NCI-H2029 treated with DMSO at 0.1 percent for 48 hours (cell line): ENCODE data around the gene DUOX2.
"Not testable (repeated sequence)": the region's sequence is repeated elsewhere in the genome, so short reads cannot be mapped to it uniquely, and the experiment has no call there.

Experiments
- DNase-seq: peaks from one replicate; lab custom pipeline; 2025; lab: John Stamatoyannopoulos, UW

DUOX2 gene

DNA sequence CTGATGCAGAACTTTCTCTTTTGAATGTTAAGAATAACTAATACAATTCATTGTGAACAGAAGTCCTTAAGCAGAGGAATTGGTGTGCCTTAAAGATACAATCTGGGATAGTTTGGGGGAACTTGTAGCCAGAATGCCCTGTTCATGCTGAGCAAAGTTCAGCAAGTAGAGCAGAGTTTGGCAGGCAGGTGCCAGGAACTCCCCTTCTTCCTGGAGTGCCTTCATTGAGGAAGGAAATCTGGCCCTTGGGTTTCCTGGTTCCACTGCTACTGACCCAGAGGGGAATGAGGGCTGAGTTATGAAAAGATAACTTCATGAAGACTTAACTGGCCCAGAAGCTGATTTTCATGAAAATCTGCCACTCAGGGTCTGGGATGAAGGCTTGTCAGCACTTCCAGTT lies 40.4 kb downstream of the DUOX2 start:
- DNase-seq = not testable (repeated sequence)

DNA sequence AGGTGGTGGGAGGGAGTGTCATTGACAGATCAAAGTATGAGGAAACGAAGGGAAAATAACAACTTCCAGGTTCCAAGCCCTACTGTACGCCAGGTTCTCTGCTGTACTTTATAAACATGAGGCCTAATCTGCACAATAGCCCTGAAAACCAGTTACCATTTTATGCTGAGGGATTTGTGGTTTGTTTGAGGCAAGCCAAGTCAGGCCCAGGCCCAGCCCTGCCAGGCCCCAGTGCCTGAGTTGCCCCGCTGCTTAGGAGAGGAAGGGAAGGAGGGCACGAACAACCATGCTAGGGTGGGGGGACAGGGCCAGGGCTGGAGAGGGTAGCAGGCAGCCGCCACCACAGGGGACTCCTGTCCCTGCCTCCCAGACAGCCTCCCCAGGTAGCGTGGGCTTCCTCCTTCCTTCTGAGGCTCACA lies 44.0 kb downstream of the DUOX2 start:
- DNase-seq = not testable (repeated sequence)

DNA sequence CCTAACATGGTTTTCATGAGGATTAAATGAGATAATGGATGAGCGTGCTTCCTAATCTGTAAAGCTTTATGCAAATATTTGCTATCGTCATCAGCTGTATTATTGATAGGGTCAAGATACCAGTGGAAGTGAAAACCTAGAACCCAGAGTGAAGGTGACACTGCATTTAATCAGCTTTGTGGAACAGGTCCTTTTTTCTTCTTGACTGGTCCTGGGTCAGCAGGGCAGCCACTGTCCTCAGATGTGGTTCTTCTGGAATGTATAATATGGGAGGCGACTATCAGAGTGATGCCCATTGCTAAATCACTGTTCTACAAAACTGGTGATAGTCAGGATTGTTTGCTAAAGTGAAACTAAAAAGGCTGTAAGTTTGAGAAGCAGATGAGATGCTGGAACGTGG lies 49.6 kb downstream of the DUOX2 start:
- no peak for DNase-seq

DNA sequence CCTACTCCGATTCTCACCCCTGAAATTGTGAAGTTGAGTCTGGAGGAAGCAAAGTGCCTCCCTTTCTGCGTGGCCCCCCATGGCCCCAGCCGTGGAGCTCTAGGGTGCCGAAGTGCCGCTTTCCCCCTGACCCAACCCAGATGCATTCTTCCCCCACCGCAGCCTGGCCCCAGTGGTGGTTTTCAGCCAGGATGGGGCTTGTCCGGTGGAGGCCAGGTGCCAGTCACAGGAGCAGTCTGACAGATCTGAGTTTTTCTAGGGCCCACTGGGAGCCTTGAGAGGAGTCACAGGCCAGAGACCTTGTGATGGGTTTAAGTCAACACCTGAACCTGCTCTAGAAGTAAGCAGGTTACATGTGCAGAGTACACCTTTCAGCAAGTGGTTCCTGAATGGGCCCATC lies 51.7 kb downstream of the DUOX2 start:
- not testable (repeated sequence) for DNase-seq

DNA sequence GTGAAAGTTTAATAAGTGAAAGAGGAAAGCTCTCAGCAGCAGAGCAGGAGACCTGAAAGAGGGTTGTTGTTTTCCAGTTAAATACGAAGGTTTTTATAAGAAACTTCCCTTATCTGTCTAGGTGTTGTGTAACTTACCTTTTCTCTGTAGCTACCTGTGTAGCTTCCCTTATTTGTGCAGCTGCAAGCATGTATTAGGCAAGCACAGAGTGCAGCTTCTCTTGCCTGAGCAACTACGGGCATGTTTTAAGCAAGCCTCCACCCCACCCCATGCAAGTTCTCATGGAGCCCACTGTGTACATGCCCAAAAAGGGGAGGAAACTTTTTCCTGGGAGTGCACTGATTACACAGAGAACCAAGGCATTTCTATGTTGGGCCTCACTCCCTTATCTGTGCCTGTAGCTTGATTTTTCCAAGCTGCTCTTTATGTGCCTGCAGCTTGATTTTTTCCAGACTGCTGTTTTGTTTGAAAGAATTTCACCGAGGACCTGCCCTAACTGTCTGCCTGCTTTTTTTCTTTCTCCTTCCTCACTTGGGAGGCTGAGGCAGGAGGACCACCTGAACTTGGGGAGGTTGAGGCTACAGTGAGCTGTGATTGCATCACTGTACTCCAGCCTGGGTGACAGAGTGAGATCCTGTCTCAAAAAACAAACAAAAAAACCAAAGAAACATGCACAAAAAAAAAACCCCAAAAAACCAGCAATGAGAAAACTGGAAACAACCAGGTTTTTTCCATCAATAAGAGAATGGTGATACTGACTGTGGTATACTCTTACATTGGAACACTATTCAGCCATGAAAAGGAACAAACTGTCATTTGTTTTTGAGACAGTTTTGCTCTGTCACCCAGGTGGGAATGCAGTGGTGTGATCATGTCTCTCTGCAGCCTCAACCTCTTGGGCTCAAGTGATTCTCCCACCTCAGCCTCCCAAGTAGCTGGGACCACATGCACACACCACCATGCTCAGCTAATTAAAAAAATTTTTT lies 55.0 kb downstream of the DUOX2 start:
- not testable (repeated sequence) for DNase-seq

DNA sequence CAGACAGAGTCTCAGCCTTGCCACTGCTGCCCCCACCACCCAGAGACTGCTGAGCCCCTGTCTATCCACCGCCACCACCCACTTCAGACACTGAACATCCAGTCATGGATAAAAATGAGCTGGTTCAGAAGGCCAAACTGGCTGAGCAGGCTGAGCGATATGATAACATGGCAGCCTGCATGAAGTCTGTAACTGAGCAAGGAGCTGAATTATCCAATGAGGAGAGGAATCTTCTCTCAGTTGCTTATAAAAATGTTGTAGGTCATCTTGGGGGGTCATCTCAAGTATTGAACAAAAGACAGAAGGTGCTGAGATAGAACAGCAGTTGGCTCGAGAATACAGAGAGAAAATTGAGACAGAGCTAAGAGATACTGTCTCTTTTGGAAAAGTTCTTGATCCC lies 61.3 kb downstream of the DUOX2 start:
- not testable (repeated sequence) for DNase-seq

DNA sequence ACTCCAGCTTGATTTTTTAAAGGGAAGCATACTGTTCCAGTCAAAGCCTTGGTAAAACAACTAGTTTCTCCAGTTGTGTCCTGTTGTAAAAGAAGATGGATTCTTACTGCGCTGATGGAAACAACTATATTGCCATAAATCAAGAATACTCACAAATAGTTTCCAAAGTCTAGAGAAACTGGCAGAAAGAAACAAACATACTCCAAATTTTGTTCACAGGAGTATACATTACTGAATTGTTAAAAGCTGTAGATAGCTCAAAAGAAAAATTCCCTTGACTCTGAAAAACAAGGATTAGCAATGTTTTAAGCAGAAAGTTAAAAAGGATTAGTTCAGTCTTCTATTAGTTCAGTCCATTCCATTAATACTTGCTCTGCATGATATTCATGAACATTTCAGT lies 63.4 kb downstream of the DUOX2 start:
- DNase-seq = no peak

DNA sequence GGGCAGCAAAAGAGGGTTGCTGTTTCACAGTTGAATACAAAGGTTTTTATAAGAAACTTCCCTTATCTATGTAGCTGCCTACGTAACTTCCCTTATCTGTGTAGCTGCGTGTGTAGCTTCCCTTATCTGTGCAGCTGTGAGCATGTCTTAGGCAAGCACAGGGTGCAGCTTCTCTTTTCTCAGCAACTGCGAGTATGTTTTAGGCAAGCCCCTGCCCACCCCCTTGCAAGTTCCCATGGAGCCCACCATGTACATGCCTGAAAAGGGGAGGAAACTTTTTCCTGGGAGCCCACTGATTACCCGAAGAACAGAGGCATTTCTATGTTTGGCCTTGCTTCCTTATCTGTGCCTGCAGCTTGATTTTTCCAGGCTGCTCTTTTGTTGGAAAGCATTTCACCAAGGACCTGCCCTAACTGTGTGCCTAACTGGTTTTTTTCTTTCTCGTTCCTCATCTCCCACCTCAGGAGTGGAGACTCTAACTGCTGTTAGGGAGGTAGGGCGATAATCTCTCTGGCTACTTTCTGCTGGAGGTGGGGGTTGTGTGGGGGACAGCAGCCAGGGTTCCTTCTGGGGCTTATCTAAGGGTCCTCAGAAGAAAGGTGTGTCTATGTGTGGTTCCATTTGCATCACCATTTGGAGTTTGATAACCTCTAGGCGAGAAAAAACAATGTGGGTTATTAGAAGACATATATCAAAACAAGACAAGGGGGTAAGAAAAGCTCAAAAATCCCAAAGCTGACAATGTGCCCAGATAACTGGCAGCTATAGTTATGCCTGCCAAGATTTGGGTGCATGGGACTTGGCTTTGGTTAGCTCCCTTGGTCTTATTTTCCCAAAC lies 65.0 kb downstream of the DUOX2 start:
- DNase-seq = no peak

DNA sequence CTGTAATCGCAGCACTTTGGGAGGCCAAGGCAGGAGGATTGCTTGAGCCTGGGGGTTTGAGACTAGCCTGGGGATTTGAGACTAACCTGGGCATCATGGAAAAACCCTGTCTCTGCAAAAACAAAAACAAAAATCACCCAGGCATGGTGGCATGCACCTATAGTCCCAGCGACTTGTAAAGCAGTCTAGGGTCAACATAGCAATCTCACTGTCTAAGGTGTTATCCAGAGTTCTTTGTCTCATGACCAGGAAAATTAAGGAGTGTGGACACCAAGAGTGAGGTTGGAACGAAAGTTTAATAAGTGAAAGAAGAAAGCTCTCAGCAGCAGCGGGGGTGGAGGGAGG lies 65.6 kb downstream of the DUOX2 start:
- DNase-seq = not testable (repeated sequence)

DNA sequence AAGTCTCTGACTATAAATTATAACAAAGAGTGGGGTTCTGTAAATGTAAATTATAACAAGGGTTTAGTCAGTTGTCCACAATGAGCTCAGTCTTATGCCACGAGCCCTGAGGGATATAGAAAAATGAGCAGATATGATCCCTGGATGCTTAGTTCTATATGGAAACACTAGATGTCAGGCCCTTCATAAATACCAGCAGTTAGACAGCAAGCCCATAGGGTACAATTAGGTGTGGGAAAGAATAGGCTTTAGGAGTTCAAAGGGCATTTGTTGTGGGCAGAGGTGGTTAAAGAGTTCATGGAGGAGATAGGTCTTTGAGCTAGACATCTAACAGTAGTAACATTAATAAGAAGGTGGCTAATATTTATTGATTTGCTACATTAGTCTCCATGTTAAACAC lies 69.7 kb downstream of the DUOX2 start:
- not testable (repeated sequence) for DNase-seq

DNA sequence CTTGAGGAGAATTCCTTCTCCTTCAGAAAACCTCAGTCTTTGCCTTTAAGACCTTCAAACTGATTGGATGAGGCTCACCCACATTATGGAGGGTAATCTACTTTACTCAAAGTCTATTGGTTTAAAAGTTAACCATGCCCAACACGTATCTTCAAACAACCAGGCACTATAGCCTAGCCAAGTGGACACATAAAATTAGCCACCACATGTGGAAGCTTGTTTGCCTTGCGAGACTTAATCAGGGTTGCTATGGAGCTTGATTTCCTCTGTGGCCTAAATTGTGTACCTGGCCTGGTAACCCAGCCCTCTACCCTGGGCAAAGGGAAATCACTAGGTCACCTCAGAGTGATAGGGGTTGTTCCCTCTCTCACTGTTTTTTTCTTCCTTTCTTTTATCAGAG lies 71.1 kb downstream of the DUOX2 start:
- not testable (repeated sequence) for DNase-seq
